CD1c-positive myeloid dendritic cell (primary cell): ENCODE measurements around the gene RPS18.

Experiments
- DNase-seq: peaks from one replicate; pipeline ENCODE4 v3.0.0-alpha.2; 2016; ENCODE audit errors: extremely low spot score

Gene RPS18

DNA sequence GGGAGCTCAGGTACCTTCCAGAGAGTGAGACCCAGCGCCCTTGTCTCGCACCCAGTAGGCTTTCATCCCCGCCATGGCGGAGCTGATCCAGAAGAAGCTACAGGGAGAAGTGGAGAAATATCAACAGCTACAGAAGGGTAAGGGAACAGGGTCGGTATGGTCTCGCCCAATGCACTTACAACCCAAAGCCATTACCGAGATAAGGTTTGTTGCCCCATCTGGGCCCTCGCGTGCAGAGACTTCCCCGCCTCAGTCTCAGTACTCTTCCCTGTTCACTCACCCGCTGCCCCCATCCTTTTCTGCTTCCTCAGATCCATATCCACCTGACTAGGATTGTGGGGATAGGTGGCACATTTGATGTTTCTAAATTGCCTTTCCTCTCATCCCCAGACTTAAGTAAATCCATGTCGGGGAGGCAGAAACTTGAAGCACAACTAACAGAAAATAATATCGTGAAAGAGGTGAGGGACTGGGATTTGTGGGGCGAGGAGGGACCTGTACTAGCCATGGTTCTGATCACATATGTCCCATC, 18.0 kb downstream of the RPS18 start:
- peak; percentile 27 for DNase-seq

DNA sequence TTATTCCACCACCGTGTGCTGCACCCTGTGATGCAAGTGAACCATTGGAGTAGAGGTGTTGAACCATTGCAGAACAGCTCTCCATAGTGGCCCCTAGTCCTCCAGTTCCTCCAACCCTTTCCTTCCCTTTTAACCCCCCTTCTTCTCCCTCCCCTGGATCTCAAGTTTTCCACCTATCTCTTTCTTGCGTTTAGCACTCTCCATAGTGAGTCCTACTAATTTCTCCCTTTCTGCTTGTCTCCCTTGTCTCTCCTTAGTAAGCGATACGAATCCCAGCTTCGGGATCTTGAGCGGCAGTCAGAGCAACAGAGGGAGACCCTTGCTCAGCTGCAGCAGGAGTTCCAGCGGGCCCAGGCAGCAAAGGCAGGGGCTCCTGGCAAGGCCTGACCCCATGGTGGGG, 18.6 kb downstream of the RPS18 start:
- no peak for DNase-seq

DNA sequence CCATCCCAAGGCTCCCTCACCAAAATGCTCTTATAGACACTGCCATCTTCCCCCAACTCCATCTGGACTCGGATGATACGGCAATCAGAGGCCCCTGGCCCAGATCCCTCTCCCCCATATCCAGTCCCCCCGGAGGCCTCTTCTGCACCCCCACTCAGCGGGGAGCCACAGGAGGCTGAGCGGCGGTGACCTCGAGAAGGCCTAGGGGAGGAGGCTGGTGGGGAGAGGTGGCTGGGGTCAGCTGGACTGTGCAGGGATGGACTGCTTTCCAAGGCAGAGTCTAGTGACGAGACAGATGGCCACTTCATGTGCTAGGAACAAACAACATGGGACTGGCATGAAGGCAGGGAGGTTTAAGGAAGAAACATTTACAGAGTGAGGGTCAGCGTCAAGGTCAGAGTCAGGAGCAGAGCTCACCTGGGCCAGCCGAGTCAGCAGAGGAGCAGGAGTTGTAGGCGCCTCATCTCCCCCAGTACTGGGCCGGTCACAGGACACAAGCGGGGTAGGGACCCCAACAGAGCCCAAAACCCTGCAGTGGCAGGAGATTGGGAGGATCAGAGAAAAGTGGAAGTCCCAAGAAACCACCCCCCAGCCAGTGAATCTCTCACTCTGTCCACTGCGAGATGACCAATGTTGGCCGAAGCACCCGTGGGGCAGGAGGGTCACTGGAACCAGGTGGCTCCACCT, 21.3 kb downstream of the RPS18 start:
- DNase-seq: no peak

DNA sequence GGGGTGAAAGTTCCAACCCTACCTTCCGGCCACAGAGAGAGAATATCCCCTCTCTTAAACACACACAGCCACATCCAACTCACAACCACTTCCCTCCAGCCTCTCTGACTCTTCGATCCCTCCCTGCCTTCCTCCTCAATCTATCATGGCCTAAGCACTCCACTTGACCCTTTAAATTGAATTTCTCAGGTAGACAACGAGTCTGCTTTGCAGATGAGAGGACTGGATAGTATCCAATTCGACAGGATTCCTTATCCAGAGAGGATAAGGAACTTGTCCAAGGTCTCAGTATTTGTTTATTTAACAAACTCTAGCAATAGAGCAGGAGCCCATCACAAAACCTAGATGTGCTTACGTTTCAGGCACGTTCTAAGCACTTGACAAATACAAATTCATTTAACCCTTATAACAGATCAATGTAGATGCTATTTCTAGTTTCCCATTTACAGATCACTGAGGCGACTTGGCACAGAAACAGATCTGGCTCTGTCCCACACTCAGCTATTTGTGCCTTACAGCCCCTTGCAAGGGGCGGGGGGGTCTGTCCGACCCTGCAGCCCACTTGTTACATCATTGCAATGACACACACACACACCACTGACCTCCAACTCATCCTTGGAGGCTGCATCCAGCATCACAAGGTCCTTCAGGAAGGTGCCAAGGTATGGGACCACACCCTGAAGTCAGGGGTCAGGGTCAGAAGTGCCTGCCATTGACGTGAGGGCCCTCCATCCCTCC, 22.4 kb downstream of the RPS18 start:
- DNase-seq: no peak

DNA sequence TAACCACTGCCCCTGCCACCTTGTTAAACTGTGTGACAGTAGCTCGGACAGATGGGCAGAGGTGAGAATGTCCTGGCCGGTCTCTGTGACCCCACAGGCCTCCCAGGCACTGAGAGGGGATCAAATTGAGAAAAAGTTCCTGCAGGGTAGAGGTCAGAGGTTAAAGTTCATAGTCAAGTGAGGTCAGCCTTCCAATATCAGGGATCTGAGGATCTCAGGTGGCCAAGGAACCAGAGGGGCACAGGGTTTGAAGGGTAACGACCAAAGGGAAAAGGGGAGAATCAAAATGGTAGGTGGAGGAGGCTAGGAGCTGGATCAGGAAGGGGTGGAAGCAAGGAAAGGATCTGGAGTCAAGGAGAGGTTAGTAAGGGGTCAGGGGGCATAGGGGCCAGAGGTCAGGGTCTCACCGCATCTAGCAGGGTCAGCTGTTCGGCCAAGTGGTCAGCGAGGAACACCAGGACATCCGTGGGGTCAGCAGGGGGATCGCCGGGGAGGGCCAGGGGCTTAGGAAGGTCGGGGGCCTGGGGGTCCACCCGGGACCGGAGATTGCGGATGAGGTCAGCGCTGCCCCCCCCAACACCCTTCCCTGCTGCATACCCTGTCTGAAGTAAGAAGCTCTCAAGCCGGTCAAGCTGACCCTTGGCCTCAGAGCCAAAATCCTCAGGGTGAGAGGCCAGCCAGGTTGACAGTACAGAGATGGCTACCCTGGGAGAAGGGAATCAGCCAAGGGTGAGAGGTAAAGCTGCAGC, 23.9 kb downstream of the RPS18 start:
- no peak for DNase-seq

DNA sequence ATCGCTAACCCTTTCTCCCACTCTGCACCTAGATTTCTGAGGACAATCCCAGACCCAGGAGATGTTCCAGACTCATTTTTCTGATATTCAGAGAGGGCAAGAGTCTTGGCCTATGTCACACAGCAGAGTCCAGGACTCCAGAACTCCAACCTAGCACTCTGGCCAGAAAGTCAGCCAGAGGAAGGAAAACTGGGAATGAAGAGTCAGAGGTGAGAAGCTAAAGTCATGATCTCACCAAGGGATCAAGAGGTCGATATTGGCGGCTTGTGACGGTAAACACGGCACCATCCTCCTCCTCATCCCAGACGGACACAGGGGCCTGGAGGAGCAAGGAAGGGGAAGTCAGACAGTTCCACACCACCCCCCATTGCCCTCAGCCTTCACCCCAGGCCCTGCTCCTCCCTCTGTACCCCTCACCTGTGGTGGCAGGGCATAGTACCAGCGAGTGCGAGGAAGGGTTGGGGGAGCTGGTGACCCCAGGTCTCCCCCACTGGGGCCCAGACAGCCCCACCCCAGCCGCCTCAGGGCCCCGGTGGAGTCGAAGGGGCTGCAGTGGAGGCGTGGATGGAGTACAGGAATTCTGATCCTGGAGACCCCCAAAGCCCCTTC, 25.0 kb downstream of the RPS18 start:
- no peak for DNase-seq

DNA sequence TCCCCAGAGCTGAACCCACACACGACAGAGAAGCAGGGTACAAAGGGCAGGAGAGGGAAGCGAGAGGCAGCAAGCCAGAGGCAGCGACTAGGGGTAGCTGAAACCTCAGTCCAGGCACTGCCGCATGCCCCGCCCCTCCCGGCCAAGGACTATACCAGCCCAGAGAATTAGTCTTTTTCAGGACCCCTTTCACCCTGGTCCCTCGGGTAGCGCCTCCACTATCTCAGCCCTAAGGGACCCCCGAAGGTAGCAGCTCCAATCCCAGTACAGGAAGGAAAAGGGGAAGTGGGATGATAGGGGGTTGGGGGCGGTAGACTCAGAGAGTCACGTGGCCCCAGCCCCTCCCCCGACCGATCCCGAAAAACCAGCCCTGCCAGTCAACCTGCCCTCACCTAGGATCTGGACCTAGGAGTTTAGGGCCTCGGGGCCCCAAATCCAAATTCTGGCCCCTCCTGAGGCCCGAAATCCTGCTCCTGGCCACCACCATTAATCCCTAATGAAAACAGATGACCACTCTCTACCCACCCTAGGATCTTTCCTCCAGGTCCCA, 25.6 kb downstream of the RPS18 start:
- DNase-seq: peak; percentile 48

DNA sequence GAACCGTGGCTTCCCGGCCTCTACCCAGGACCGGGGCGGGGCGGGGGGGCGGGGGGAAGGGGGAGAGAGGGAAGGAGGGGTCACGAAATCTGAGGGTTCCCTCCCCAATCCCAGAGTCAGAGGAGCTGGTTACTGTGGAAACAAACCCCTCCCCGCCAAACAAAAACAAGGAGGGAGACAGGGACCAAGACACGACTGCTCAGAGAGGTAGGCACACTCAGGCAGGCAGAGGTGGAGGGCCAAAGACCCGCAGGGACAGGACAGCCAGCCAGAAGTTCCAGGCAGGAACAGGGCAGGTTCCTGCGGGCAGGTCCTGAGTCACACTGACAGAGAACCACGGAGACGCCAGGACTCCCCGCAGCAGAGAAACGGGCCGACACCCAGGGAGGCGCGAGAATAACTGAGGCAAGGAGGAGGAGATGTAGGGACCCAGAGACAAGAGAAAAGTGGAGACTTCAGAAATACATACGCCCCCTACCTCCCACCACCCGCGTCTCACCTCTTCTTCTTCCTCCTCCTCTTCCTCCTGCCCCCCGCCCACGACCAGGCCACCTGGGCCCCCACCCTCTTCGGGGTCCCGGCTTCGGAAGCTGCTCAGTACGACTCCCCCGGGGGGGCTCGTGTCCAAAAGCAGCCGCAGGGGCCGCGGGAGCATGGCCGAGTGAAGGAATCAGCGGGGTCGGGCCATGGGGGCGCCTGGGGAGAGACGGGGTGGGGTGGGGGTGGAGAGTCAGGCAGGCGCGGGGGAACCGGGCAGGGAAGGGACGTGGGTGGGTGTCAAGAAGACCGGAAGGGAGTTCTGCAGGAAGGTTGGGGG, 26.3 kb downstream of the RPS18 start:
- peak; percentile 88 for DNase-seq

DNA sequence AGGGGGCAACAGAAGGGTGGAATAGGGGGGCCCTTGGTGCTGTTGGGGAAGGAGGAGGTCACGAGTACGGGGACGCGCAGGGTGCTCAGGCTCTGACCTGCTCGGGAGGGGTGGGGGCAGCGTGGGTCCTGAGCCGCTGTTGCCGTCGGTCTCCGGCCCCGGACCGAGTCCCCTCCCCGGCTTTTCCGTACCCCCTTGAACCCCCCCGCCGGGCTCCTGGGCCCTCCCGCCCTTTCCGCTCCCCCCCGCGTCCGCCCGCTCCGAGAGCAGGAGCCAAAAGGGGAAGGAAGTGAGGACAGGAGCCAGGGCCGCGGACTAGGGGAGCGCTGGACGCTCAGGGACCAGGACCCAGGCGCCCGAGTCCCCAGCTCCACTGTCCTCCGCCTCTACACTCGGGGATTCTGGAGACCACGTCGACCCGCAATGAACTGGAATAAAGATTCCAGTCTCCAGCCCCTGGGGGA, 26.9 kb downstream of the RPS18 start, which contains the start of gene RGL2:
RGL2 (minus strand) TSS at position 170 of the 464 bp plus-strand sequence. CDS start 332 bp downstream, outside the sequence.
- peak; percentile 77 for DNase-seq

DNA sequence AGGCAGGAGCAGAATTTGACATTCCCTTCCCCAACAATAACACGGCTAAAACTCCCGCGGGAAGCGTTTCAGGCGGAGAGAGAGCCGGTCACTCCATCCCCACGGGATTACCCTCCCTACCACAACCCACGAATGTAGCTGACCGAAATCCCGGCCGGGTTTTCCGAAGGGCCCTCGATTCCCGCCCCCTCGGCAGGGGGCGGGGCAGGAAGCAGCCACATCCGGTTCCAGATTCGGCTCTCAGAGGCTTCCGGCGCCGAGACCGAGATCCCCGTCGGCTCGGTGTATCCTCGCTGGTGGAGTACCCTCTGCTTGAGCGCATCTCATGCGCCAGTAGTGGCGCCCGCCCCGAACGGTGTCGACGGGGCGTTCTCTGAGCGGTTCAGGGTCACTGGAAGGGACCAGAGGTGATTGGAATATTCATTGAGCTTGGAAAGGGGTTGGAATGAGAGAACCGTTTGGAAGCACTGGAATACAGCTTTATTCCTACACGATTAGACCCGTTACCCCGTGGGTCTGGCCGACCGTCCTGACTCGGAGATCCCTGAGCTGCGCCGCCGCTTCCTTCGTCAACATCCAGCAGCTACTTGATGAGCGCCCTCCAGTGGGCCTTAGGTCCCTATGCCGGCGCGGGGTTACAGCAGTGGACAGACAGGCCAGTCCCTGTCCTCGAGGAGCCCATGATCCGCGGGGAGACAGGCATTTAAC, 27.5 kb downstream of the RPS18 start:
- DNase-seq: peak; percentile 96

DNA sequence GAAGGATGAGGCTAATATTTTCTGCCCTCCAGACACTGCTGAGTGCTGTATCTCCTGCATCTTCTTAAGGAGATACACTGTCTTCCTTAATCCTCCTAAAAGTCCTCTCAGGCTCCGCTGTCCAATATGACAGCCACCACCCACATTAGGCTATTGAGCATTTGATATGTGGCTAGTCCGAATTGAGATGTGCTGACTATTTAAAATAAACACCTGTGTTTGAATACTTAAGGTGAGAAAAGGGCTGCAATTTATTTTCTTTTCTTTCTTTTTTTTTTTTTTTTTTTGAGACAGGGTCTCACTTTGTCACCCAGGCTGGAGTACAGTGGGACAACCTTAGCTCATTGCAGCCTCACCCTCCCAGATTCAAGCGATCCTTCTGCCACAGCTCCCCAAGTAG, 30.0 kb downstream of the RPS18 start:
- DNase-seq: no peak

DNA sequence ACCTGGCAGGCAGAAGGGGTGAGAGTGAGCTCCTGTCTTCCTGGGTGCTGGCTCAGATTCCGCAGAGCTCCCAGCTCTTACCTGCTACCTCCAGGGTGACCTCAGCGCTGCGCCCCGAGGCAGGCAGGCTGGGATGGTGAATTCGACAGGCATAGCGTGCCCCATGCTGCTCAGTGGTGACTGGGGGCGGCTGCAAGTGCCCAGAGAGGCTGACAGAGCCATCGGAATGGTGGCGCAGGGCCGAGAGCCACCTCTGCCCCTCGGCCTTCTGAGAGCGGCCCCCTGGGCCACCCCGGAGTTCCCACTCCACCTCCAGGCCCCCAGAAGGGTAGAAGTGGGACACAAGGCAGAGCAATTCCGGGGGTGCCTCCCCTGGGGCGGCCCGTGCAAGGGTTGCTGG, 32.3 kb downstream of the RPS18 start:
- no peak for DNase-seq

DNA sequence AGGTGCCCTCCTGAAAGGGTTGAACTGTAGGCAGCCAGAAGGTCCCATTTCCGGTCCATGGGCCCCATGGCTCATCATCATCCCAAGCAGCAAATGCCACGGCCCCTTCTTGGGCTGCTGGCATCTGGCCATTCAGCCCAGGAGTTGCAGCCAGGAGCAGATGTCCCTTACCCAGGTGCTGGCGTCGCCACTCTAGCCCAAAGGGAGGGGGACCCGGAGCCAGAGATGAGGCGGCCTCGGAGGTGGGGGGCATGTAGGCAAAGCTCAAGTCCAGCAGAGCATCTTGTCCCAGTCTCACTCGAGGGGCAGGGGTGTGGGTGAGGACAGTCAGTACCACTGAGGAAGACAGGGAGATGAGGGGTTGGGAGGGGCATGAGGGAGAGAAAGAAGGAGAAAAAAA, 33.2 kb downstream of the RPS18 start:
- DNase-seq: no peak

DNA sequence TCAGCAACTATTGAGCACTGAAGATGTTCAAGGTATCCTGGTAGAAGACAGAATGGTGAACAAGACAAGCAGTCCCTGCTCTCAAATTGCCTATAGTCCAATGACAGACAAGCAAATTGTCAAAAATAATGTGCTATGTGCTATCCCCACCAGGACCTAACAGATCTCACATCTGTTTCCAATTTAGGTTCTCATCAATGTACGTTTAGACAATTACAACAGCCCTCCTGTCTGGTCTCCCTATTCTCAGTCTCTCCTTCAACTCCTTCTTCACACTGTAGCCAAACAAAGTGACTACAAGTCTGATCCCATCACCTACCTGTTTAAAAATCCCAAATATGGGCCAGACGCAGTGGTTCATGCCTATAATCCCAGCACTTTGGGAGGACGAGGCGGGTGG, 34.5 kb downstream of the RPS18 start:
- no peak for DNase-seq

DNA sequence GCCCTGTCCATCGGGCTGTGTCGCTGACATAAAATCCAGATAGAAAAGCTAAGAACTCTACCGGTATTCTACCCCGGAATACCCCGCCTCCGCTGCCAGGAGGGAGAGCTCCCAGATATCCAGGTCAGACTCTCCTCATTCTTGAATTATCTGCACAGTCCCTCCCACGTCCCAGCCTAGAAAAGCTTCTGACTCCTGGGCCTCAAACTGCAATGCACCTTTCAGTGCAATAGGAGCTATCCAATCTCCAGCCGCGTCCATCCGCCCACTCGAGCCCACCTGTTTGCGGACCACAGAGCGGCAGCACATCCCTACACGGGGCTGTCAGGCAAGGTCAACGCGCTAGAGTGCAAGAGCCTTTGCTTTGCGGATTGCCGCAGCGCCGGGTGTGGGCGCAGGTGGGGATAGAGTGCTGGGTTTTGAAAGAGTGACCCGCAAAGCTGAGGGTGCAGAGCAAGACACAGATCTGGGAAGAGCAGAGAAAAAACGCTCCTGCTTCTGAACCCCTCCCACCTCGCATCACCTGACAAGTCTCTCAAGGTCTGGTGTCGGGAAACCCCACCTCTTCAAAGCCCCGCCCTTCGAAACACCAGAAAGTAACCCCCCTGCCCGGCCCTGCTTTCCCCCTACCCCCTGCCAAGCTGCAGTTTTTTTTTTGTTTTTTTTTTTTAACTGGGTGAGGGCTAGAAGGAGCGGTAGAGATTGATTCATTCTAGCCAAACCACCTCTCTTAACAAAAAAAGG, 40.7 kb downstream of the RPS18 start:
- DNase-seq: peak; percentile 78

DNA sequence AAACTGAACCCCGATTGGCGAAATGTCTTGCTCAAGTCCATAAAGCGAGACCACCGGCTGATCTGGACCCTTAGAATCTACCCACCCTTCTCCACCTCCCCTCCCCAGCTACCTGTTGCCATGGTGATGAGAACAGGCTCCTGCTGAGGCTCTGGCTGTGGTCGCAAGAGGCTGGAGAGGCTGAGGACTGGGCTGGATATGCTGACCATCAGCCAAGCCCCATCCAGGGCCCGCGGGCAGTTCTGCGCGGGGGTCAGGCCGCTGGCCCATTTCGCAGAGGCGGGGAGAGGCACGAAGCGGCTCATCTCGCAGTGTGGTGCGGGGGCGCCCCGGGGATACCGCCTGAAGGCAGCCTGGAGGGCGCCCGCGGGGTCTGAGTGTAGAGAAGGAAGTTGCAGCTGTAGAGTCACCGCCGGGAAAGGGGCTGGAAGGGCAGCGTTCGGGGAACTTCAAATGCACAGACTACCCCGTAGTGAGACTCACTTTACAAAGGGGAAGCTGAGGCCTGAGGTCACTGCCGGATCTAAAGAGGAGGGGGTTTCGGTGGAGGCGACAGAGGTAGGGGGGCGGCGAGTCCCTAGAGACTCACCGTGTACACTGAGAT, 41.3 kb downstream of the RPS18 start:
- peak; percentile 91 for DNase-seq

DNA sequence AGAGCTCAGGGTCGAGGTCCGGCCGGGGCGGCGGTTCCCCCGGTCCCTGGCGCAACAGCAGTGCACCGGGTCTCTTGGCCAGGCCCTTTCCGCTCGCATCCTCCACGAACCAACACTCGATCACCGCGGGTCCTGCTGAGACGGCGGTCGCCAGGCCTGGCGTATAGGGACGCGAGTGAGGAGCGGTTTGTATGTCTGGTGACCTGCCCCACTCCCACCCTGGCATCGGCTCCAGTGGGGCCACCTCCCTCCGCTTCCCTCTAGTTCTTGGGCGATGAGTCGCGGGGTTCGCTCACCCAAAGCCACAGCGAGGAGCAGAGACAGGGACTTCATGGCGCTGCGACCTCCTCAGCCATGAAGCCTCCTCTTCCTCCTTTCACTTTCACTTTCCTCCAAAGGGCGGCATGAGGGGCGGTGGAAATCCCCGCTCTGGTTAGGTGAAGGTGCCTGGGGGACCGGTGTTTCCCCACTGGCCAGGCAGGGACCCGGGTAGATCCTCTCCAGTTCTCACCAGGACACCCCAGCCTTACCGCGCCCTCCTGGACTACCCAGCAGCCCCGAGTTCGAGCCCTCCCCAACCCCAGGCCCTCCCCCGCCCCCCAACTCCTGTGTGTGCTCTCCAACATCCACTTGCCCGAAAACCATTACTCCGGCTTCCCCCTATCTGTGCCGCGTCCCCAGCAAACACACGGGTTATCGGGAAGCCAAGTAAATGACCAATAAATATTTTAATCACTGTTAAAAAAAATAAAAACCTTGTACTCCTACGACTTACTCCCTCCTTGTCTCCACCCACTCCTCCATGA, 42.0 kb downstream of the RPS18 start, which contains the start of gene TAPBP:
TAPBP (minus strand) TSS at position 370 of the 806 bp plus-strand sequence; CDS start at position 333, 37 bp downstream.
- DNase-seq: peak; percentile 84

DNA sequence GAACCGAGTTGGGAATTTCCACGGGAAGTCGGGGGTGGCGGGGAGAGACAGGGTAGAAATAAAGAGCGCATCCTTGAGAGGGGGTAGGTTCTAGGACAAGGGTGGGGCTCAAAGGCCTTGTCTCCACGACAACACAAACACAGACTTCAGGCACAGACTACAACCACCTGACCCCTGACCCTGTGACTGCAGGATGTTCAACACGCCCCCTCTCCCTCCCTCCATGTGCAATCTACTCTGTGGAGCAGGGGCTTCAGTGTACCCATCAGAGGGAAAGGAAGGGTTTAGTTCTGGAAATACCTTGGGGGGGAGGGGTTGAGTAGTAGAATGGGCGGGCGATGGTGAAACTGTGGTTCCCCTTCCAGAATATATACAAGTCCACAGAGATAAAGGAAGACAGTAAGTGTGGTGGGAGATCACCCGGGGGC, 42.7 kb downstream of the RPS18 start:
- DNase-seq: peak; percentile 91
